HepG2 (cell line): ENCODE measurements around the gene JOSD2. TPM values are rescaled to one million over a fixed set of nuclear protein-coding genes. Genes with fewer than 3 reads are reported as not detected.

ENCODE experiments used
- AFF4 ChIP-seq: sonication (generic); formaldehyde crosslinking; IDR thresholded peaks from 2 replicates; pipeline ENCODE4 v1.4.0; 2020; ENCODE audit warnings: missing genetic modification reagents
- ARHGAP35 ChIP-seq: sonication (generic); formaldehyde crosslinking; IDR thresholded peaks from 2 replicates; pipeline ENCODE4 v1.9.0; 2022; ENCODE audit warnings: mild to moderate bottlenecking, inconsistent platforms, moderate library complexity, missing genetic modification reagents, borderline replicate concordance
- ATRX ChIP-seq: sonication (generic); formaldehyde crosslinking; IDR thresholded peaks from 2 replicates; pipeline ENCODE4 v1.4.0; 2020; ENCODE audit warnings: missing genetic modification reagents, borderline replicate concordance
- BHLHE40 ChIP-seq: IDR thresholded peaks from 2 replicates; pipeline ENCODE4 v1.6.1; 2011; ENCODE audit warnings: low read length, improper control_type of control experiment
- CTCF ChIP-seq: sonication (generic); formaldehyde crosslinking; IDR thresholded peaks from 2 replicates; pipeline ENCODE4 v1.5.0; 2020; ENCODE audit warnings: mild to moderate bottlenecking, missing genetic modification reagents, moderate library complexity
- DBP ChIP-seq: sonication (generic); formaldehyde crosslinking; IDR thresholded peaks from 2 replicates; pipeline ENCODE4 v1.4.0; 2020; ENCODE audit warnings: missing genetic modification reagents; ENCODE audit errors: not compliant biosample characterization
- FOXP1 ChIP-seq, 2 experiments: fragments of 450-650 bp in 1 of 2; IDR thresholded peaks; 2 replicates each; pipeline ENCODE4 v1.6.1; 2017 to 2018; ENCODE audit warnings: antibody characterized with exemption in 1 of 2
- MIXL1 ChIP-seq: IDR thresholded peaks from 2 replicates; pipeline ENCODE4 v1.6.1; 2016
- NFIC ChIP-seq: IDR thresholded peaks from 2 replicates; pipeline ENCODE4 v1.6.1; 2012; ENCODE audit warnings: mild to moderate bottlenecking, low read length, inconsistent platforms
- NR2F2 ChIP-seq: IDR thresholded peaks from 2 replicates; pipeline ENCODE4 v1.6.1; 2012; ENCODE audit warnings: low read depth, inconsistent platforms, borderline replicate concordance
- SALL1 ChIP-seq: sonication (generic); formaldehyde crosslinking; IDR thresholded peaks from 2 replicates; pipeline ENCODE4 v1.8.0; 2022; ENCODE audit warnings: mild to moderate bottlenecking, missing genetic modification reagents
- SAP130 ChIP-seq: IDR thresholded peaks from 2 replicates; pipeline ENCODE4 v1.6.1; 2016; ENCODE audit warnings: low read depth
- SOX13 ChIP-seq, 3 experiments: fragments of 450-650 bp in 1 of 3; sonication (generic) in 1 of 3; formaldehyde crosslinking in 1 of 3; IDR thresholded peaks in 2 of 3; conservative IDR thresholded peaks in 1 of 3; 2 replicates each; pipeline versions ENCODE4 v1.5.0 to v1.6.1; 2016 to 2020; ENCODE audit warnings: antibody characterized with exemption in 1 of 3, mild to moderate bottlenecking in 1 of 3, missing compliant biosample characterization in 1 of 3, missing genetic modification reagents in 1 of 3, moderate library complexity in 1 of 3
- TBX3 ChIP-seq: fragments of 450-650 bp; IDR thresholded peaks from 2 replicates; pipeline ENCODE4 v1.6.1; 2017; ENCODE audit warnings: antibody characterized with exemption, mild to moderate bottlenecking, inconsistent platforms, borderline replicate concordance
- TCF7 ChIP-seq: sonication (generic); IDR thresholded peaks from 2 replicates; pipeline ENCODE4 v1.6.1; 2016; ENCODE audit warnings: antibody characterized with exemption, low read depth
- ZFAT ChIP-seq: sonication (generic); formaldehyde crosslinking; conservative IDR thresholded peaks from 2 replicates; pipeline ENCODE4 v1.8.1; 2023; ENCODE audit warnings: missing genetic modification reagents, inconsistent platforms
- ZNF780A ChIP-seq: sonication (generic); formaldehyde crosslinking; IDR thresholded peaks from 2 replicates; pipeline ENCODE4 v1.8.0; 2022; ENCODE audit warnings: mild to moderate bottlenecking, missing genetic modification reagents, moderate library complexity
- ZNF841 ChIP-seq: sonication (generic); formaldehyde crosslinking; IDR thresholded peaks from 2 replicates; pipeline ENCODE4 v1.8.1; 2023; ENCODE audit warnings: missing genetic modification reagents, borderline replicate concordance
- polyA plus RNA-seq, 8 experiments: library from polyadenylated mRNA; depleted of rRNA in 3 of 8; stranded (reverse) in 7 of 8; unstranded in 1 of 8; fragments of >200 nt; fragmentation: Illumina TruSeq in 4 of 8; extraction: Trizol in 4 of 8; gene quantifications; 2 replicates each; pipeline versions ENCODE4 v1.2.1 to v1.2.3, GENCODE V29; 2011 to 2016; ENCODE audit warnings: low read depth in 4 of 8, missing spikeins in 1 of 8, mixed read lengths in 1 of 8; ENCODE audit not compliant: insufficient read depth in 1 of 8
- total RNA-seq, 5 experiments: library from RNA; depleted of rRNA; stranded (reverse); fragments of >200 nt; fragmentation: Illumina TruSeq; extraction: Trizol; gene quantifications; 2 replicates each; pipeline ENCODE4 v1.2.3, GENCODE V29; 2016; ENCODE audit warnings: low read depth in 1 of 5
- TF ChIP-seq, protein P1 (sequence below): sonication (generic); formaldehyde crosslinking; IDR thresholded peaks from 2 replicates; pipeline ENCODE4 v1.8.0; 2022; ENCODE audit warnings: mild to moderate bottlenecking, missing genetic modification reagents, moderate library complexity

JOSD2 gene
- total and polyA plus RNA-seq, 2 of the 13 experiments (the other 11 are each of a cell fraction or from before 2014, with no cell fraction given) = 2.0 to 4.1 TPM

GRCh38 chr19:50460161-50460765 lies 50.7 kb downstream of the JOSD2 start (continued):
- TF ChIP-seq CTCF (peak; percentile 70), TCF7 (peak; percentile 71; the same call in 1 of the 2 replicates), SOX13 (IDR thresholded peaks at IDR 0.05) (no peak), SOX13 (CRISPR knock-in tag; conservative IDR thresholded peaks at IDR 0.05 in 1 of 2, IDR thresholded peaks at IDR 0.05 in 1 of 2) (peak in 1 of 2 experiments; percentile 56; a peak in 1 of 4 replicates), NFIC (no peak), SAP130 (CRISPR knock-in tag) (peak; percentile 60), TBX3 (no peak), ZNF780A (CRISPR knock-in tag) (no peak), SALL1 (CRISPR knock-in tag) (peak; percentile 60; the same call in 1 of the 2 replicates), AFF4 (no peak), NR2F2 (peak; percentile 71; the same call in 1 of the 2 replicates), DBP (no peak), BHLHE40 (peak; percentile 53), ATRX (CRISPR knock-in tag) (no peak), MIXL1 (CRISPR knock-in tag) (no peak), ZFAT (no peak), ZNF841 (no peak), ARHGAP35 (no peak), FOXP1 (IDR thresholded peaks at IDR 0.05) (no peak), FOXP1 (CRISPR knock-in tag; IDR thresholded peaks at IDR 0.05) (peak; percentile 23; the same call in 1 of the 2 replicates)
- TF ChIP-seq, protein P1, sequence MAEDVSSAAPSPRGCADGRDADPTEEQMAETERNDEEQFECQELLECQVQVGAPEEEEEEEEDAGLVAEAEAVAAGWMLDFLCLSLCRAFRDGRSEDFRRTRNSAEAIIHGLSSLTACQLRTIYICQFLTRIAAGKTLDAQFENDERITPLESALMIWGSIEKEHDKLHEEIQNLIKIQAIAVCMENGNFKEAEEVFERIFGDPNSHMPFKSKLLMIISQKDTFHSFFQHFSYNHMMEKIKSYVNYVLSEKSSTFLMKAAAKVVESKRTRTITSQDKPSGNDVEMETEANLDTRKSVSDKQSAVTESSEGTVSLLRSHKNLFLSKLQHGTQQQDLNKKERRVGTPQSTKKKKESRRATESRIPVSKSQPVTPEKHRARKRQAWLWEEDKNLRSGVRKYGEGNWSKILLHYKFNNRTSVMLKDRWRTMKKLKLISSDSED (CRISPR knock-in tag) = no peak
